ENCODE results near the gene MNDA. TPM values are rescaled to one million over a fixed set of nuclear protein-coding genes. Genes with fewer than 3 reads are reported as not detected.

Gene MNDA
- total and polyA plus RNA-seq, 2 of the 8 experiments (the other 6 are each of a cell fraction or from before 2014, with no cell fraction given): not detected

GRCh38 chr1:158800526-158800925, 30.6 kb upstream of the MNDA start:
- H4K8ac ChIP-seq (ENCODE audit: extremely low read depth, insufficient read depth, low read length): no peak overlapping the region
- TF ChIP-seq CBX5 (IDR thresholded peaks at IDR 0.05; ENCODE audit: low read depth, low read length) (no peak), CHD1 (IDR thresholded peaks at IDR 0.05; ENCODE audit: low read depth, low read length) (no peak), SP1 (IDR thresholded peaks at IDR 0.05; ENCODE audit: low read depth, low read length) (no peak), RBBP5 (IDR thresholded peaks at IDR 0.05; ENCODE audit: borderline replicate concordance, low read depth, low read length) (no peak), TEAD4 (IDR thresholded peaks at IDR 0.05; ENCODE audit: low read depth, low read length) (no peak), BCL11A (IDR thresholded peaks at IDR 0.05; ENCODE audit: low read depth in 2 of 2, low read length in 2 of 2) (no peak)
- FAIRE-seq (no peak), DNase-seq (ENCODE audit: low read depth in 1 of 2, low spot score in 2 of 2) (no peak)
- H3K23me2 ChIP-seq (ENCODE audit: low read depth, low read length): 0 out of 2 replicates have a peak, but pooled peaks cover 2% of the 10 kb centered on the region
- H2BK5ac ChIP-seq (ENCODE audit: low read depth, low read length): no peak overlapping the region
- H2AK5ac ChIP-seq (ENCODE audit: low read depth, low read length): no peak overlapping the region
- 90% methylated on average over 2 of the region's 2 CpGs; no CpG with 5 or more reads in 1 of the 2 experiments for WGBS, 2 experiments (ENCODE audit: extremely low coverage in 1 of 2, insufficient coverage in 1 of 2, insufficient read length in 1 of 2, insufficient replicate concordance in 2 of 2, low coverage in 1 of 2, low lambda C conversion rate in 2 of 2, missing lambda C conversion rate in 1 of 2)
- H4K91ac ChIP-seq (replicated peaks; ENCODE audit: insufficient read length, low read length): no peak overlapping the region
- H2BK120ac ChIP-seq (replicated peaks; ENCODE audit: low read depth, low read length): no peak overlapping the region
- no peak overlapping the region for H3K18ac ChIP-seq (ENCODE audit: extremely low read depth, low read length)
- no peak overlapping the region for H3K27ac ChIP-seq (ENCODE audit: low read depth, low read length)
- no peak overlapping the region for H2BK15ac ChIP-seq (ENCODE audit: low read length)
- H3K9ac ChIP-seq (replicated peaks in 1 of 4; ENCODE audit: extremely low read depth in 1 of 4, low read depth in 3 of 4, low read length in 3 of 4): no peak overlapping the region
- H3K4me3 ChIP-seq (ENCODE audit: extremely low read depth in 1 of 4, insufficient read depth in 2 of 4, low read depth in 3 of 4, low read length in 4 of 4): no peak overlapping the region
- no peak overlapping the region for H4K5ac ChIP-seq (ENCODE audit: insufficient read length, low read depth, low read length)
- no peak overlapping the region for H3K4me2 ChIP-seq (ENCODE audit: insufficient read depth in 1 of 2, low read depth in 2 of 2, low read length in 2 of 2)
- ChIA-PET POLR2A (ENCODE audit: partially characterized antibody) (no interaction called here), CTCF (ENCODE audit: partially characterized antibody) (interaction anchor here (0.7 to 1.0 kb wide), 3 partner anchors 8 to 394 kb away, joined by 4 read pairs; no protein-coding TSS in a partner anchor)
- no peak overlapping the region for H3K4ac ChIP-seq (replicated peaks; ENCODE audit: insufficient read length, low read depth, low read length)
- no peak overlapping the region for H3K14ac ChIP-seq (ENCODE audit: insufficient read length)
- no peaks in the 10 kb centered on the region for H3K9me3 ChIP-seq (ENCODE audit: insufficient read depth in 2 of 2, low read depth in 1 of 2, low read length in 1 of 2)
- H3K4me1 ChIP-seq (replicated peaks in 1 of 4; ENCODE audit: control insufficient read depth in 3 of 4, insufficient read depth in 4 of 4, low read length in 3 of 4): no peaks in the 10 kb centered on the region
- H3K79me1 ChIP-seq (ENCODE audit: low read depth, low read length): no peaks in the 10 kb centered on the region
- H2AFZ ChIP-seq (ENCODE audit: low read length): no peak overlapping the region
- no peak overlapping the region for H2BK12ac ChIP-seq (ENCODE audit: low read depth, low read length)
- no peaks in the 10 kb centered on the region for H3K79me2 ChIP-seq (ENCODE audit: control insufficient read depth in 1 of 2, insufficient read depth in 2 of 2, low read length in 2 of 2)
- H3K23ac ChIP-seq (ENCODE audit: insufficient read length): no peak overlapping the region
- no peak overlapping the region for H3K56ac ChIP-seq (replicated peaks; ENCODE audit: insufficient read length, low read depth, low read length)
- H4K20me1 ChIP-seq (replicated peaks in 1 of 2; ENCODE audit: control insufficient read depth in 1 of 2, insufficient read depth in 2 of 2, low read length in 2 of 2): no peaks in the 10 kb centered on the region
- no peaks in the 10 kb centered on the region for H3K27me3 ChIP-seq (replicated peaks in 1 of 4; ENCODE audit: control insufficient read depth in 3 of 4, extremely low read depth in 1 of 4, insufficient read depth in 3 of 4, low read length in 3 of 4)
- no peaks in the 10 kb centered on the region for H3K36me3 ChIP-seq (ENCODE audit: control insufficient read depth in 2 of 4, insufficient read depth in 4 of 4, low read length in 3 of 4)
- H2BK20ac ChIP-seq (ENCODE audit: low read length): no peak overlapping the region
